ENCODE measurements around the gene TSEN34.

Gene TSEN34

GRCh38 chr19:54158812-54159351 lies 32.2 kb upstream of the TSEN34 start:
- Histone ChIP-seq H3K79me2 (ENCODE audit: control insufficient read depth, low read length) (peaks cover 28% of the 10 kb centered on the region), H3K4me2 (ENCODE audit: low read length) (peak overlapping the region; percentile 97), H3K9me3 (ENCODE audit: control insufficient read depth, insufficient read depth, low read length) (no peaks in the 10 kb centered on the region), H3F3A (ENCODE audit: control insufficient read depth, insufficient read depth) (peaks cover 3% of the 10 kb centered on the region), H4K20me1 (ENCODE audit: control insufficient read depth, insufficient read depth, low read depth, low read length) (peaks cover 5% of the 10 kb centered on the region), H3K36me3 (ENCODE audit: control insufficient read depth, low read length) (peaks cover 37% of the 10 kb centered on the region), H3K9me2 (replicated peaks; ENCODE audit: control insufficient read depth, low read length) (no peaks in the 10 kb centered on the region), H3K4me3 (ENCODE audit: low read length) (peak overlapping the region; percentile 90), H3K4me1 (ENCODE audit: control insufficient read depth, low read length) (peaks cover 34% of the 10 kb centered on the region), H3K27ac (ENCODE audit: low read depth, low read length) (peak overlapping the region; percentile 75), H3K27me3 (ENCODE audit: control insufficient read depth, low read length) (no peaks in the 10 kb centered on the region)
- TF ChIP-seq EZH2phosphoT487 (IDR thresholded peaks at IDR 0.05; ENCODE audit: borderline replicate concordance, low read length): no peak
- no peak for TF ChIP-seq CTCF (IDR thresholded peaks at IDR 0.05; ENCODE audit: low read depth, low read length, poor library complexity, severe bottlenecking)

DNA sequence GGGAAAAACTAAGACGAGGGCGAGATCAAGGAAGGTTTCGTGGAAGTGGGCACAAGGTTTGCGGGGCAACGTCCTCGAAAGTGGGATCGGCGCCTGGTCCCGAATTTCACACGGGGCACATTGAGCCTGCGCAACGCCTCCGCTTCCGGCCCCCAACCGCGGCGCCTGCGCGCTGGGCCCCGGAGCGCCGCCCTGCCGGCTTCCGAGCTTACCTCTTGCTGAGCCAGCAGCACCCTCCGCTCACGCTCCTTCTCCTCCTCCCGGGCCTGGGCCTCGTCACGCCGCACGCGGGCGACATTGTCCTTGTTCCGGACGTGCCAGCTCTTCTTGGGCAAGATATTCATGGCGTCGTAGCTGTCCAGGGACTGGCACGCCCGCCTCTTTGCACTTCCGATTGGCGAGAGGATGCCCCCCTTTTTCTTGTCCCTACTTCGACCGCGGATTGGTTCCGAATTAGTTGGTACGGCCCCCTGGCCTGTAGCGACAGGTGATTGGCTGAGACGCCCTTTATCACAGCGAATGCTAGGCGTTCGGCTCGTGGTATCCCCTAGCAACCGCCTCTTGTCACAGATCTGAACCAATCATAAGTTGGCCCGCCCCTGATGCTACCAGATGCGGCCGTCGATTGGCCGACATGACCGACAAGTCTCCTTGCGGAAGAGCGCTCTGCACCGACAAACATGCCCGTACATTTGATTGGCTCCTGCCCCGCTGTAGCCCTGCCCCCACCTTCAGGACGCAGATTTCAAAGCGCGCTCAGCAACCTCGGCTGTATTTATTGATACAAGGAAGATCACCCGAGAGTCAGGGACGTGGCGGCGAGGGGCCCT lies 31.5 kb upstream of the TSEN34 start, which contains the start of gene LENG1:
TSS of gene LENG1 (minus strand) at position 370 of the 830 bp plus-strand sequence. CDS start at position 344, 26 bp downstream.
- peaks cover 34% of the 10 kb centered on the region for H3K4me1 ChIP-seq (ENCODE audit: control insufficient read depth, low read length)

GRCh38 chr19:54160182-54160811 lies 30.8 kb upstream of the TSEN34 start:
- H3F3A ChIP-seq (ENCODE audit: control insufficient read depth, insufficient read depth): peaks cover 3% of the 10 kb centered on the region; the same call in 1 of the 2 replicates
- peaks cover 23% of the 10 kb centered on the region for H3K36me3 ChIP-seq (ENCODE audit: control insufficient read depth, low read length)
- H3K4me2 ChIP-seq (ENCODE audit: low read length): peak overlapping the region; percentile 93
- no peaks in the 10 kb centered on the region for H3K9me2 ChIP-seq (replicated peaks; ENCODE audit: control insufficient read depth, low read length)
- peaks cover 34% of the 10 kb centered on the region for H3K4me1 ChIP-seq (ENCODE audit: control insufficient read depth, low read length)
- peaks cover 28% of the 10 kb centered on the region for H3K79me2 ChIP-seq (ENCODE audit: control insufficient read depth, low read length)
- peak overlapping the region; percentile 98 for H3K4me3 ChIP-seq (ENCODE audit: low read length)
- H3K27ac ChIP-seq (ENCODE audit: low read depth, low read length): peak overlapping the region; percentile 54
- TF ChIP-seq EZH2phosphoT487 (IDR thresholded peaks at IDR 0.05; ENCODE audit: borderline replicate concordance, low read length) (no peak), CTCF (IDR thresholded peaks at IDR 0.05; ENCODE audit: low read depth, low read length, poor library complexity, severe bottlenecking) (no peak)
- H4K20me1 ChIP-seq (ENCODE audit: control insufficient read depth, insufficient read depth, low read depth, low read length): peaks cover 5% of the 10 kb centered on the region
- H3K27me3 ChIP-seq (ENCODE audit: control insufficient read depth, low read length): no peaks in the 10 kb centered on the region
- no peaks in the 10 kb centered on the region for H3K9me3 ChIP-seq (ENCODE audit: control insufficient read depth, insufficient read depth, low read length)

More for the DNA sequence above, 31.5 kb upstream of the TSEN34 start, which contains the start of gene LENG1:
- TF ChIP-seq CTCF (IDR thresholded peaks at IDR 0.05; ENCODE audit: low read depth, low read length, poor library complexity, severe bottlenecking) (peak; percentile 58), EZH2phosphoT487 (IDR thresholded peaks at IDR 0.05; ENCODE audit: borderline replicate concordance, low read length) (no peak)
- Histone ChIP-seq H4K20me1 (ENCODE audit: control insufficient read depth, insufficient read depth, low read depth, low read length) (peaks cover 5% of the 10 kb centered on the region), H3K9me3 (ENCODE audit: control insufficient read depth, insufficient read depth, low read length) (no peaks in the 10 kb centered on the region), H3K4me3 (ENCODE audit: low read length) (peak within 1 kb of the TSS; percentile 98), H3K9me2 (replicated peaks; ENCODE audit: control insufficient read depth, low read length) (no peaks in the 10 kb centered on the region), H3K27ac (ENCODE audit: low read depth, low read length) (peak within 1 kb of the TSS; percentile 75), H3K27me3 (ENCODE audit: control insufficient read depth, low read length) (no peaks in the 10 kb centered on the region), H3K36me3 (ENCODE audit: control insufficient read depth, low read length) (peaks cover 30% of the 10 kb centered on the region), H3F3A (ENCODE audit: control insufficient read depth, insufficient read depth) (peaks cover 3% of the 10 kb centered on the region; the same call in 1 of the 2 replicates), H3K79me2 (ENCODE audit: control insufficient read depth, low read length) (peaks cover 28% of the 10 kb centered on the region), H3K4me2 (ENCODE audit: low read length) (peak within 1 kb of the TSS; percentile 97)
